ENCODE measurements around the gene HIVEP3. TPM values are rescaled to one million over a fixed set of nuclear protein-coding genes. Genes with fewer than 3 reads are reported as not detected.

Gene HIVEP3
- total and polyA plus RNA-seq, 5 donors = 6.3 to 7.9 (median 7.2) TPM

DNA sequence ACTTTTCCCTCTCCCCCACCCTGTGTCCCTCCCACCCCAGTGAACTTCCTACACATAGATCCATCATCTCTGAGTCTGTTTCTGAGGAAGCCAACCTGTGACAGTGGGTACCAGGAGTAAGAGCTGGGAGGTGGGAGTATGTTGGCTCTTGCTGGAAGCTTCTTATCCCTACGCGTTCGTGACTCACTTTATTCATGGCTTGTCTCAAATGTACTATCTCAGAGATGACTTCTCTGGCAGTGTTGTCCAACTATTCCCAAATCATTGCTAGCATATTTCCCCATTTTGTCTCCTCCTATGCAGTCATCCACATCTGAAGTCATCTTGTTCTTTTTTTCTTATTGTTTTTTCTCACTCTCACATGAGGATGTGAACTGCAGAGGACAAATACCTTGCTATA is 88.0 kb downstream of the HIVEP3 start:
- H3K9me3 ChIP-seq (ENCODE audit: control insufficient read depth, low read length) = no peaks in the 10 kb centered on the region
- no peaks in the 10 kb centered on the region for H3K27me3 ChIP-seq (ENCODE audit: control insufficient read depth, insufficient read depth)
- 73% methylated on average over 3 of the region's 3 CpGs for WGBS
- peak in 1 of 2 donors; percentile 44 for ATAC-seq
- H3K4me1 ChIP-seq (ENCODE audit: control insufficient read depth, insufficient read depth, low read length) = peaks cover 5% of the 10 kb centered on the region
- no peak for DNase-seq
- intact Hi-C loops (cut with DNase I) = loop anchor here in 1 of 4 donors (10.0 kb wide), 1 partner anchor 84 kb away; the partner anchor contains the start of gene HIVEP3
- no peak overlapping the region for H3K27ac ChIP-seq (ENCODE audit: low read length)
- no peak overlapping the region for H3K4me3 ChIP-seq (ENCODE audit: low read length)

DNA sequence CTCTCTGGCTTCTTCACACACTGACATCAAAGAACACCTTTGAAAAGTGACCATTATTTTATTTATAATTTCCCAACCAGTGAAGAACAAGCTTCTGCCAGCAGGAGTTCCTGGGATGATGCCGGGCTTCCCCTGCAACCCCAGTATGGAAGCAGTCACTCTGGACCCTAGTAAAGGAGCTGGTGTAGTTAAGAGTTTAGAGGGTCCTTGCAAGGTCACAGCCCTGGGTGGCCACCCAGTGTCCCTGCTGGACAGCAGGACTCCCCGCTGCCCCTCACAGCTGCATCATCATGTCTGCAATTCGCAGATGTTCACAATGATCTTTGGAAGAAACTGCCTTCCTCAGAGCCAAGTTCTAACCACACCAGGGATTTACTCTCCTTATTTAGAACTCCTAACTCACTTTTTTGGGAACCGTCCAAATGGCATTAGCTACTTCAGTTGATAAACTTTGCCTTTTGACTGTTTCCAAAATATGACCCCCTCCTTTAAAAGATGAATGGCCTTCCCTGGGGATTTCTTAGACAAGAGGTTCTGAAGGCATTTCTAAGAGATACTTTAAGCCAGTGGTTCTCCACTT is 90.6 kb downstream of the HIVEP3 start:
- Histone ChIP-seq H3K27ac (ENCODE audit: low read length) (no peak overlapping the region), H3K9me3 (ENCODE audit: control insufficient read depth, low read length) (no peaks in the 10 kb centered on the region), H3K4me3 (ENCODE audit: low read length) (no peak overlapping the region), H3K4me1 (ENCODE audit: control insufficient read depth, insufficient read depth, low read length) (peaks cover 12% of the 10 kb centered on the region), H3K27me3 (ENCODE audit: control insufficient read depth, insufficient read depth) (no peaks in the 10 kb centered on the region)
- ATAC-seq (peak; percentile 22 to 42), DNase-seq (peak in 2 of 3 donors; percentile 55 to 70)
- intact Hi-C loops (cut with DNase I) = no loop called here
- 31% methylated on average over 4 of the region's 4 CpGs for WGBS

DNA sequence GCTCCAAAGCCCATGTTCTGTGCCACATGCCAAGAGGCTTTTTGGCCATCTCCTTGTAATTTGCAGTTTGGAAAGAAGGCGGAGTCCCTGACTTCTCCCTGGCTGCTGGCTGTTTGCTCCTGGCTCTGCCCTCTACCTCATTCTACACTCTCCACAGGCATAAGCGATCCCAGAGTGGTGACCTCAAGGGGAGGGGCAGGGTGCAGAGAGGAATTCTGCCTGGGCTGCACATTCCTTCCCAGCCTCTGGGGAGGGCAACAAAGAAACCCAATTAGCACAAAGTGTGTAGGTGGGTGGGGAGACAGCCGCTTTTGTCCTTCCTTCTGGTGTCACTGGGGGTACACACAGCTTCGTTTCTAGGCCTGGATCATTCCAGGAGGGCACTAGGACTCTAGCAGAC is 95.3 kb downstream of the HIVEP3 start:
- ATAC-seq (peak; percentile 83 to 84), DNase-seq (peak; percentile 58 to 74 (median 70))
- 28% methylated on average over 4 of the region's 4 CpGs for WGBS
- peaks cover 13% of the 10 kb centered on the region for H3K4me1 ChIP-seq (ENCODE audit: control insufficient read depth, insufficient read depth, low read length)
- intact Hi-C loops (cut with DNase I) = no loop called here
- peak overlapping the region; percentile 34 for H3K27ac ChIP-seq (ENCODE audit: low read length)
- H3K4me3 ChIP-seq (ENCODE audit: low read length) = no peak overlapping the region
- no peaks in the 10 kb centered on the region for H3K9me3 ChIP-seq (ENCODE audit: control insufficient read depth, low read length)
- no peaks in the 10 kb centered on the region for H3K27me3 ChIP-seq (ENCODE audit: control insufficient read depth, insufficient read depth)

DNA sequence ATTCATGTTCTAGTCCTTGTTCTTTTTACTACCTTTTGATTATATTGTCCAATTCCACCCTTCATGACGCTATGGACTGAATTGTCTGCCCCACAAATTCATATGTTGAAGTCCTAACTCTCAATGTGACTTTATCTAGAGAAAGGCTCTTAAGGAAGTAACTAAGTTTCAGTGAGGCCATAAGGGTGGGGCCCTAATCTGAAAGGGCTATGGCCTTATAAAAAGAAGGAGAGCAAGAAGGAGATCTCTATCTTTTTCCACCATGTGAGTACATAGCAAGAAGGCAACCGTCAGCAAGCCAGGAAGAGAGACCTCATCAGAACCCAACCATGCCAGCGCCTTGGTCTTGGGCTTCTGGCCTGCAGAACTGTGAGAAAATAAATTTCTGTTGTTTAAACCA is 95.9 kb downstream of the HIVEP3 start:
- H3K27ac ChIP-seq (ENCODE audit: low read length) = no peak overlapping the region

DNA sequence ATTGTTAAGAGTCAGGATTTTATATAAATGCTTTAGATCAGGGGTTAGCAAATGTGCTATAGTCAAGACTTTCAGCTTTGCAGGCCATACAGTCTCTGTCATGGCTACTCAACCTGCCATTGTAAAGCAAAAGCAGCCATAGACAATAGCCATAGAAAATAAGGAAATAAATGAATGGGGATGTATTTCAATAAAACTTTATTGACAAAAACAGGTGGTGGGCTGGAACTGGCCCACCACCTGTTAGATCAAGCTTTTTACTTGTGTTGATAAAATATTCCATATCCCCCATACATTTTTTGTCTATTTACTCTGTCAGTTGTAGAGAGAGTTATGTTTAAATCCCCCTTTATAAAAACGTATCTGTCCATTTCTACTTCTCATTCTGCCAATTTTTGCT is 98.9 kb downstream of the HIVEP3 start:
- H3K4me3 ChIP-seq (ENCODE audit: low read length) = no peak overlapping the region
- H3K27ac ChIP-seq (ENCODE audit: low read length) = no peak overlapping the region
- DNase-seq (no peak), ATAC-seq (no peak)
- peaks cover 7% of the 10 kb centered on the region for H3K4me1 ChIP-seq (ENCODE audit: control insufficient read depth, insufficient read depth, low read length)
- 90% methylated on average over 1 of the region's 1 CpG for WGBS
- intact Hi-C loops (cut with DNase I) = loop anchor here in 1 of 4 donors (10.0 kb wide), 1 partner anchor 215 kb away; no protein-coding TSS in a partner anchor
- H3K9me3 ChIP-seq (ENCODE audit: control insufficient read depth, low read length) = no peaks in the 10 kb centered on the region
- no peaks in the 10 kb centered on the region for H3K27me3 ChIP-seq (ENCODE audit: control insufficient read depth, insufficient read depth)

More for the DNA sequence above, 95.9 kb downstream of the HIVEP3 start:
- no peaks in the 10 kb centered on the region for H3K27me3 ChIP-seq (ENCODE audit: control insufficient read depth, insufficient read depth)
- H3K4me3 ChIP-seq (ENCODE audit: low read length) = no peak overlapping the region
- 81% methylated on average over 3 of the region's 3 CpGs for WGBS
- intact Hi-C loops (cut with DNase I) = no loop called here
- DNase-seq = no peak
- peaks cover 10% of the 10 kb centered on the region for H3K4me1 ChIP-seq (ENCODE audit: control insufficient read depth, insufficient read depth, low read length)
- H3K9me3 ChIP-seq (ENCODE audit: control insufficient read depth, low read length) = no peaks in the 10 kb centered on the region
- ATAC-seq = no peak

DNA sequence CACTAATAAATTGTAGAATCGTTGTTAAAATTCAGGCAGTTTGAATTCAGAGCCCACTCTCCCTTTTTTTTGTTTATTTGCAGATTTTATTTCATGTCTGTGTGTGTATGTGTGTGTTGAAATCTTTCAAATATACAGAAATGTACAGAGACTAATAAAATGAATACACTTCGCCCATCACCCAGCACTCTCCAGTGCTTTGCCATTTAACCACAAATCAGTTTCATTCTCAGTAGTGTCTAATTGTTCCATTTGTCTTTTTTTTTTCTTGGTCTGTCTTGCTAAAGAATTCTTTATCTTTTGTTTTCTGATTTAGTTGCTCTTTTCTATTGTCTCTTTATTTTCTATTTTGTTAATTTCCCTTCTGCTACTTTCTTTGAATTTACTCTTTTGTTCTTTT is 99.7 kb downstream of the HIVEP3 start:
- ATAC-seq = no peak
- intact Hi-C loops (cut with DNase I) = loop anchor here in 1 of 4 donors (10.0 kb wide), 1 partner anchor 216 kb away; no protein-coding TSS in a partner anchor
- 89% methylated on average over 2 of the region's 2 CpGs for WGBS

DNA sequence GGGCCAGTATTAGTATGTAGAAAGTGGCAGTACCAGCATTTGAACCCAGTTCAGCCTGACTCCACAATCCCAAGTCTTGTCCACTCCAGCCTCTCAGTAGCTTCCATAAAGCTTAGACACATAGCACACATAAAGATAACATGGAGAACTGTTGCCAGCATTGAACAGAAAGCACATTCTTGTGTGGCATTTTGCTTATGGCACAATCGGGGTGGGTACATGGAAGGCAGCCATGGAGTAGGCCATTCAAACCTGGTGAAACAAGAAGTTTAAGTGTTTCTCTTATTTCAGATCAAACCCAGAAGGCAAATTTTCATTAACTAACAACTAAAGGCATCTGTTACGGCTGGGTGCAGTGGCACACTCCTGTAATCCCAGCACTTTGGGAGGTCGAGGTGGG is 102.7 kb downstream of the HIVEP3 start:
- Histone ChIP-seq H3K9me3 (ENCODE audit: control insufficient read depth, low read length) (no peaks in the 10 kb centered on the region), H3K4me3 (ENCODE audit: low read length) (no peak overlapping the region), H3K27me3 (ENCODE audit: control insufficient read depth, insufficient read depth) (no peaks in the 10 kb centered on the region), H3K4me1 (ENCODE audit: control insufficient read depth, insufficient read depth, low read length) (peaks cover 10% of the 10 kb centered on the region), H3K27ac (ENCODE audit: low read length) (no peak overlapping the region)
- intact Hi-C loops (cut with DNase I) = loop anchor here in 1 of 4 donors (10.0 kb wide), 1 partner anchor 219 kb away; no protein-coding TSS in a partner anchor
- ATAC-seq (no peak), DNase-seq (no peak)
- WGBS = 73% methylated on average over 3 of the region's 3 CpGs

More for the DNA sequence above, 99.7 kb downstream of the HIVEP3 start:
- no peak overlapping the region for H3K27ac ChIP-seq (ENCODE audit: low read length)
- no peaks in the 10 kb centered on the region for H3K9me3 ChIP-seq (ENCODE audit: control insufficient read depth, low read length)
- no peak overlapping the region for H3K4me3 ChIP-seq (ENCODE audit: low read length)
- peaks cover 7% of the 10 kb centered on the region for H3K4me1 ChIP-seq (ENCODE audit: control insufficient read depth, insufficient read depth, low read length)
- H3K27me3 ChIP-seq (ENCODE audit: control insufficient read depth, insufficient read depth) = no peaks in the 10 kb centered on the region
- DNase-seq = no peak

DNA sequence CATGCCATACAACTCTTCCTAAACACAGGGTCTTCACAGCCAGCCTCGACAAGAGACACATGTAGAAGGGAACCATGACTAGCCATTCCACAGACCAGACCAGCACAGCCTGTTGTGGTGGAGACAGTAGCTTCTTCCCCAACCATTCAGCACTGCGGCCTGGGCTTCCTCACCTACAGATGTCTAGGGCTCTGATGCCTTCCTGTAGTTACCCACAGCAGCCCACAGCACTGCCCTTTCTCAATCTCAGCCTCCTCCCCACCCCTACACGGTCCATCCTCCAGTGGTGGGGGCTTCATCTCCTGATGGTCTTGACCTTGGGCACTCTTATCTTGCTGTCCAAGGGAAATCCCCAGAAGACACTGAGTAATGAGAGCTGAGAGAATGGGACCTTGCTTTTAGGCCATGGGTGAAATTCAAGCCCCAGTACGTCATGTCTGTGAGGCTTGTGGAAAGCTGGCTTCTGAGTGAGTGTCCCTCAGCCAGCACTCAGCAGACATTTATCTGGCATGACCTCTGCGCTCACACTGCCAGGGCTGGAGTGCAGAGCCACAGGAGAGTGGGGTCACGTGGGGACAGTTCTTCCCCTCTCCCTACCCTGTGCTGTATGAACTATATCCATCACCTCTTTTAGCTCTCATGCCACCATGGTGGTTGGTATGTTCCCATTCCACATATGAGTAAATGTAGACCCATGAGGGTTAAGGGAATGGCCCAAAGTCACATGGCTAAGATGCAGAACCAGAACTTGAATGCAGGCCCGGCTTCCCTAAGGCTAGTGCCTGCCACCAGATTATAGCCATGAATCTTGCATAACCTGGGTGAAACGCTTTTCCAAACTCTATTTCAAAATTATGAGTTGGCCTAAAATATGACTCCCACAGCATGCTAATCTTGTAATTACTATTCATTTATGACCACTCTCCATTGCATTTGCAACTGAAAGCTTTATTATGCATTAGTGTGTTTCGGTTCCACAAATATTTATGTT is 104.7 kb downstream of the HIVEP3 start:
- intact Hi-C loops (cut with DNase I) = loop anchor here in 1 of 4 donors (10.0 kb wide), 1 partner anchor 221 kb away; no protein-coding TSS in a partner anchor
- WGBS = 61% methylated on average over 9 of the region's 9 CpGs
- no peaks in the 10 kb centered on the region for H3K27me3 ChIP-seq (ENCODE audit: control insufficient read depth, insufficient read depth)
- no peaks in the 10 kb centered on the region for H3K9me3 ChIP-seq (ENCODE audit: control insufficient read depth, low read length)
- H3K4me1 ChIP-seq (ENCODE audit: control insufficient read depth, insufficient read depth, low read length) = peaks cover 10% of the 10 kb centered on the region
- H3K4me3 ChIP-seq (ENCODE audit: low read length) = no peak overlapping the region
- ATAC-seq = peak; percentile 89 to 94
- DNase-seq = peak; percentile 85 to 92 (median 91)
- peak overlapping the region; percentile 92 for H3K27ac ChIP-seq (ENCODE audit: low read length)

DNA sequence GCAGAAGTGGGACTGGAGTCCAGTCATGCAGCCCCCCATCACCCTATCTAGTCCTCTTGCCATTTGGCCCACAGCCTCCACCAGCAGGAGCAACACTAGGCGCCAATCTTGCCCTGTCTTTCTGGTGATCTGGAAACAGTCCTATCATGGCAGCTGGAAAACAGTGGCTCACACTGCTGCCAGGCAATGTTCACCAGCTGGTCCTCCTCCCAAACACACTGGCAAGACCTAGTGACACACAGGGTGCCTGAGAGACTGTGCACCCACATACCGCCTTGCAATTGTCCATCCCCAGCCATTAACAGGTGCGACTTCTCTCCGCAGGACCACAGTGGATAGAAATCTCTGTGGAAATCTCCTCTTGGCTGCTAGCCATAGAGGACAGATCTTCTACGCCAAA is 105.5 kb downstream of the HIVEP3 start:
- intact Hi-C loops (cut with DNase I) = loop anchor here in 1 of 4 donors (10.0 kb wide), 1 partner anchor 222 kb away; no protein-coding TSS in a partner anchor
- ATAC-seq = peak; percentile 2 to 3

DNA sequence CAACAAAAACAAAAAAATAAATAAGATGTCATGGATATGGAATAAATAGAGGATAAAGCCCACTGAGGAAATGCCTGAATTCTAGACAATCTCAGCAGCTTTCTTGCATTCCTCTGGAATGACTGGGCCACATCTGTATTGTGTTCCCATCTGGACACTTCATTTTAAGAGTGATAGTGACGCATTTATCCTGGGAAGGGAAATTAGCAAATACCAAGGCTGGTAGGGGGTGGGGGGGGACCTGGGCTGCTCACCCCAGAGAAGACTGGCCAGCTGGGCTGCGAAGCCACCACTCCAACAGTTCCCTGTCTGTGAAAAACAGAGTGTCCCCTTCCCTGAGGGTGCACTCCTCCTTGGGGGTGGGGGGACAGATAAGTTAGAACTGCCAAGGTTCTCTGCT is 106.3 kb downstream of the HIVEP3 start:
- intact Hi-C loops (cut with DNase I) = loop anchor here in 1 of 4 donors (10.0 kb wide), 1 partner anchor 222 kb away; no protein-coding TSS in a partner anchor
- 40% methylated on average over 2 of the region's 2 CpGs for WGBS
- no peaks in the 10 kb centered on the region for H3K9me3 ChIP-seq (ENCODE audit: control insufficient read depth, low read length)
- peak; percentile 75 to 89 (median 86) for DNase-seq
- H3K27ac ChIP-seq (ENCODE audit: low read length) = no peak overlapping the region
- peak; percentile 65 to 73 for ATAC-seq
- peaks cover 10% of the 10 kb centered on the region for H3K4me1 ChIP-seq (ENCODE audit: control insufficient read depth, insufficient read depth, low read length)
- H3K4me3 ChIP-seq (ENCODE audit: low read length) = no peak overlapping the region
- no peaks in the 10 kb centered on the region for H3K27me3 ChIP-seq (ENCODE audit: control insufficient read depth, insufficient read depth)

More for the DNA sequence above, 105.5 kb downstream of the HIVEP3 start:
- Histone ChIP-seq H3K4me3 (ENCODE audit: low read length) (no peak overlapping the region), H3K9me3 (ENCODE audit: control insufficient read depth, low read length) (no peaks in the 10 kb centered on the region), H3K27me3 (ENCODE audit: control insufficient read depth, insufficient read depth) (no peaks in the 10 kb centered on the region), H3K4me1 (ENCODE audit: control insufficient read depth, insufficient read depth, low read length) (peaks cover 10% of the 10 kb centered on the region), H3K27ac (ENCODE audit: low read length) (peak overlapping the region; percentile 92)
- WGBS = 80% methylated on average over 5 of the region's 5 CpGs
- DNase-seq = peak in 1 of 3 donors; percentile 30

All from right cardiac atrium (tissue), 5 donors.